SK-N-SH treated with all-trans-retinoic acid at 6 μM for 48 hours (cell line): ENCODE results near the gene ACOX1.

Experiments
- ATAC-seq: fragments of 200-7000 bp; cut with Tn5 transposase; 3 replicates; pipeline ENCODE4 v1.9.1; 2020; ENCODE audit warnings: mild to moderate bottlenecking, moderate library complexity
- ARNTL ChIP-seq: fragments of 450-650 bp; formaldehyde crosslinking; IDR thresholded peaks from 2 replicates; pipeline ENCODE4 v1.5.0; 2020; ENCODE audit warnings: low read depth, mild to moderate bottlenecking, moderate library complexity, borderline replicate concordance
- BACH2 ChIP-seq: fragments of 250-450 bp; sonication (Bioruptor Pico); IDR thresholded peaks from 2 replicates; pipeline ENCODE4 v1.9.0; 2021; ENCODE audit warnings: mild to moderate bottlenecking, borderline replicate concordance
- CSDC2 ChIP-seq: fragments of 250-450 bp; sonication (Bioruptor Pico); IDR thresholded peaks from 2 replicates; pipeline ENCODE4 v1.5.0; 2020; ENCODE audit warnings: mild to moderate bottlenecking, moderate library complexity
- ESRRG ChIP-seq: fragments of 250-450 bp; sonication (Bioruptor Pico); IDR thresholded peaks from 2 replicates; pipeline ENCODE4 v1.6.1; 2021; ENCODE audit warnings: mild to moderate bottlenecking
- GLIS3 ChIP-seq: fragments of 250-450 bp; sonication (Bioruptor Pico); IDR thresholded peaks from 2 replicates; pipeline ENCODE4 v1.5.0; 2020; ENCODE audit warnings: mild to moderate bottlenecking, moderate library complexity
- OSR1 ChIP-seq: fragments of 250-450 bp; sonication (Bioruptor Pico); IDR thresholded peaks from 2 replicates; pipeline ENCODE4 v1.8.0; 2022; ENCODE audit warnings: moderate library complexity, mild to moderate bottlenecking, inconsistent platforms
- RARB ChIP-seq: fragments of 250-450 bp; sonication (Bioruptor Pico); IDR thresholded peaks from 2 replicates; pipeline ENCODE4 v1.8.0; 2021; ENCODE audit warnings: mild to moderate bottlenecking, moderate library complexity
- SNAI2 ChIP-seq: fragments of 250-450 bp; sonication (Bioruptor Pico); IDR thresholded peaks from 2 replicates; pipeline ENCODE4 v1.5.0; 2020; ENCODE audit warnings: mild to moderate bottlenecking, moderate library complexity
- TOX ChIP-seq: fragments of 250-450 bp; sonication (Bioruptor Pico); IDR thresholded peaks from 2 replicates; pipeline ENCODE4 v1.8.0; 2021; ENCODE audit warnings: mild to moderate bottlenecking, moderate library complexity, borderline replicate concordance
- TSHZ2 ChIP-seq: fragments of 250-450 bp; sonication (Bioruptor Pico); IDR thresholded peaks from 2 replicates; pipeline ENCODE4 v1.5.0; 2020; ENCODE audit warnings: mild to moderate bottlenecking, moderate library complexity
- ZC3H10 ChIP-seq: fragments of 250-450 bp; sonication (Bioruptor Pico); IDR thresholded peaks from 2 replicates; pipeline ENCODE4 v1.5.1; 2021; ENCODE audit warnings: mild to moderate bottlenecking, moderate library complexity
- ZFP3 ChIP-seq: fragments of 250-450 bp; sonication (Bioruptor Pico); IDR thresholded peaks from 2 replicates; pipeline ENCODE4 v1.5.0; 2020; ENCODE audit warnings: mild to moderate bottlenecking, moderate library complexity
- ZFP30 ChIP-seq: fragments of 450-650 bp; formaldehyde crosslinking; IDR thresholded peaks from 2 replicates; pipeline ENCODE4 v1.5.0; 2022; ENCODE audit warnings: mild to moderate bottlenecking, moderate library complexity
- ZNF565 ChIP-seq: fragments of 450-650 bp; formaldehyde crosslinking; conservative IDR thresholded peaks from 2 replicates; pipeline ENCODE4 v1.5.0; 2020; ENCODE audit warnings: low read depth, mild to moderate bottlenecking, moderate library complexity
- ZNF70 ChIP-seq: fragments of 450-650 bp; formaldehyde crosslinking; IDR thresholded peaks from 2 replicates; pipeline ENCODE4 v1.5.0; 2020; ENCODE audit warnings: mild to moderate bottlenecking, moderate library complexity
- ZNF8 ChIP-seq: fragments of 450-650 bp; formaldehyde crosslinking; IDR thresholded peaks from 2 replicates; pipeline ENCODE4 v1.5.0; 2020; ENCODE audit warnings: mild to moderate bottlenecking, moderate library complexity
- TF ChIP-seq, protein P1 (sequence below): fragments of 250-450 bp; sonication (Bioruptor Pico); IDR thresholded peaks from 2 replicates; pipeline ENCODE4 v1.8.0; 2021; ENCODE audit warnings: low read depth, mild to moderate bottlenecking, moderate library complexity, borderline replicate concordance
- TF ChIP-seq, protein P2 (sequence below): fragments of 250-450 bp; sonication (Bioruptor Pico); IDR thresholded peaks from 2 replicates; pipeline ENCODE4 v1.5.1; 2020; ENCODE audit warnings: low read depth, mild to moderate bottlenecking, moderate library complexity

ACOX1 gene

GRCh38 chr17:75917141-75917916 is 61.6 kb downstream of the ACOX1 start (continued):
- TF ChIP-seq ARNTL: no peak

DNA sequence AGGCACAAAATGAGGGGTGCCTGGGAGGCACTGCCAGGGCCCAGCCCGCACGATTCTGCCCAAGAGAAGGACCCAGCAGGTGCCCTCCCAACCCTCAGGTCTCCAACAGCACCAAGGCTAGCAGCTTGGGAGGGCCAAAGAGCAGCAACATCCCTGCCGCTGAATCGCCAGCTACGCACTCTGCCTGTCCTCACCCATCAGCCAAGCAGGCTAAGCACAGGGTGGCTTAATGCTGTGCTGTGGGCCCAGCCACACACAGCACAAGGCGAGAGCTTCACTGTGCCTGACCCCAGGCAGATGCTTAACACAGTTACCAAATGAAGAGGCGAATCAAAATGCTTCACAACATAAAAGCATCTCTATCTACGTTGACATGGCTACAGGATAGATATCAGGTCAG is 63.7 kb downstream of the ACOX1 start:
- no peak for ATAC-seq

DNA sequence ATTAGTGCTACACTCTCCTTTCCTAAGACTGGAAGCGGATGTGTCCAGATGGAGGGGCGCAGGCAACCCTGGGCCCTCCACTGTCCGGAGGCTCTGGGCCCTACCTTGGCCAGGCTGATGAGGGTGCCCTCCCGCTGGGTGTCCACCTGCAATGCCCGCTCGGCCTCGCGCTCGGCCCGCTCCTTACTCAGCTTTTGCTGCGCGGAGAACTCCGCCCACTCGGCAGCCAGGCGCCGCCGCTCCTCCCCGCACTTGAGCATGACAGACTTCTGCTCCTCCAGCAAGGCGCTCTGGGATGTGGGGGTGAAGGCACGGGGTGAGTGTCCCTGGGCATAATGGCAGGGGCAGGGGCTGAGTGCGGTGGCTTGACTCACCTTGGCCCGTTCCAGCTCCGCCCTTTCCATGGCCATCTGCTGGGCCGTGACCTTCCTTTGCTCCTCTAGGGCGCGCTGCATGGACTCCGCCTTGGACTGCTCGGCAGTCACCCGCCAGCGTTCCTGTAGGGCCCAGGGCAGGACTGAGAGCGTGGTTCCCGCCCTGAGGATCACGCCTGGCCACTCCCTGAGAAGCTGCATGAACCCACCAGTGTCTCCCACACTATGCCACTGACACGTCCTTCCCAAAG is 64.2 kb downstream of the ACOX1 start:
- TF ChIP-seq ESRRG (CRISPR knock-in tag): no peak
- no peak for TF ChIP-seq RARB (CRISPR knock-in tag)
- ATAC-seq: no peak

More for the DNA sequence above, 63.7 kb downstream of the ACOX1 start:
- TF ChIP-seq ZFP30 (CRISPR knock-in tag): no peak
- TF ChIP-seq GLIS3 (CRISPR knock-in tag): no peak
- TF ChIP-seq TSHZ2: no peak
- no peak for TF ChIP-seq SNAI2 (CRISPR knock-in tag)
- TF ChIP-seq RARB (CRISPR knock-in tag): no peak
- no peak for TF ChIP-seq OSR1
- TF ChIP-seq, protein P1, sequence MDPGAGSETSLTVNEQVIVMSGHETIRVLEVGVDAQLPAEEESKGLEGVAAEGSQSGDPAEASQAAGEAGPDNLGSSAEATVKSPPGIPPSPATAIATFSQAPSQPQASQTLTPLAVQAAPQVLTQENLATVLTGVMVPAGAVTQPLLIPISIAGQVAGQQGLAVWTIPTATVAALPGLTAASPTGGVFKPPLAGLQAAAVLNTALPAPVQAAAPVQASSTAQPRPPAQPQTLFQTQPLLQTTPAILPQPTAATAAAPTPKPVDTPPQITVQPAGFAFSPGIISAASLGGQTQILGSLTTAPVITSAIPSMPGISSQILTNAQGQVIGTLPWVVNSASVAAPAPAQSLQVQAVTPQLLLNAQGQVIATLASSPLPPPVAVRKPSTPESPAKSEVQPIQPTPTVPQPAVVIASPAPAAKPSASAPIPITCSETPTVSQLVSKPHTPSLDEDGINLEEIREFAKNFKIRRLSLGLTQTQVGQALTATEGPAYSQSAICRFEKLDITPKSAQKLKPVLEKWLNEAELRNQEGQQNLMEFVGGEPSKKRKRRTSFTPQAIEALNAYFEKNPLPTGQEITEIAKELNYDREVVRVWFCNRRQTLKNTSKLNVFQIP (CRISPR knock-in tag): no peak
- TF ChIP-seq CSDC2 (CRISPR knock-in tag): no peak
- no peak for TF ChIP-seq ZC3H10 (CRISPR knock-in tag)

GRCh38 chr17:75913537-75914210 is 65.3 kb downstream of the ACOX1 start:
- ATAC-seq: no peak
- TF ChIP-seq ZNF8 (no peak), ZFP30 (CRISPR knock-in tag) (no peak), TOX (CRISPR knock-in tag) (no peak), ZNF70 (CRISPR knock-in tag) (no peak)
- TF ChIP-seq, protein P2, sequence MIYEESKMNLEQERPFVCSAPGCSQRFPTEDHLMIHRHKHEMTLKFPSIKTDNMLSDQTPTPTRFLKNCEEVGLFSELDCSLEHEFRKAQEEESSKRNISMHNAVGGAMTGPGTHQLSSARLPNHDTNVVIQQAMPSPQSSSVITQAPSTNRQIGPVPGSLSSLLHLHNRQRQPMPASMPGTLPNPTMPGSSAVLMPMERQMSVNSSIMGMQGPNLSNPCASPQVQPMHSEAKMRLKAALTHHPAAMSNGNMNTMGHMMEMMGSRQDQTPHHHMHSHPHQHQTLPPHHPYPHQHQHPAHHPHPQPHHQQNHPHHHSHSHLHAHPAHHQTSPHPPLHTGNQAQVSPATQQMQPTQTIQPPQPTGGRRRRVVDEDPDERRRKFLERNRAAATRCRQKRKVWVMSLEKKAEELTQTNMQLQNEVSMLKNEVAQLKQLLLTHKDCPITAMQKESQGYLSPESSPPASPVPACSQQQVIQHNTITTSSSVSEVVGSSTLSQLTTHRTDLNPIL: no peak

DNA sequence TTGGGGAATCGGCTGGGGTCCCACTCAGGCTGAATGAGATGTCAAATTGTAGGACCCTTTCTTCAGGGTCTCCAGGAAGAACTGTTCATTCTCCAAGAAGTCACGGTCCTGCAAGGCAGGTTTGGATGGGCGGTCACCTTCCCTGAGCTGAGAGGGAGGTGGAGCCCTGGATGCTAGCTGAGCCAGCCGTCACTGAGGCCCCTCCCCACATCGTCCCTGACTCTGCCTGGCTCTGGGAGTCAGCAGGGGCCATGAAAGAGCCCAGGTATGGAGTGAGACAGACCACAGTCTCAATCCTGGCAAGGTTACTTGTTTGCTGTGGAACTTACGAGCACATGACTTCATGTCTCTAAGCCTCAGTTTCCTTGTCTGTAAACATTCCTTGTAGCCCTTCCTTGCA is 68.3 kb downstream of the ACOX1 start:
- TF ChIP-seq ZNF70 (CRISPR knock-in tag) (no peak), BACH2 (CRISPR knock-in tag) (no peak), ZNF8 (no peak), ZFP30 (CRISPR knock-in tag) (no peak), ZFP3 (no peak)
- ATAC-seq: no peak

DNA sequence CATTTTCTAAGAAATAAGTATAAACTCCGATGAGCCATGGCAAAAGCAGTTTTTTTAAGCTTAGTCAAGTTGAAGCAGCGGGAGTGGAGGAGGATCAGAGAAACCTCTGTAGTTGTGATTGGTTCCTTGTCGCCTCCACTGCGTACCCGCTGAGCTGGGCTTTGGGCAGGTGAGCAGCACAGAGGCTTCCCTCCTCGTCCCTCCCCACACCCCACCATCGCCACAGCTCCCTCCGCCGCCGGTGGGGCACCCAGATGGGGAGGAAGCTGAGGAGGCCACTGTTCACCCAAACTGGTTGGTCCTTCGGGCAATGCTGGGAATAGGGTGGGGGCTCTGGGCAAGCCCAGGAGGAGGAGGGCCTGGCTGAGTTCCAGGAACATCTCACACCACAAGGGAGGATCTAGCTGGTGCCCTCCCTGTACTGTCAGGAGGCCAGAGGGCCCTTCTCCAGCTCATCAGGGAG is 69.1 kb downstream of the ACOX1 start:
- no peak for ATAC-seq
- TF ChIP-seq ZNF565 (CRISPR knock-in tag) (no peak), OSR1 (no peak), ESRRG (CRISPR knock-in tag) (no peak), ZC3H10 (CRISPR knock-in tag) (no peak), RARB (CRISPR knock-in tag) (no peak), ARNTL (no peak)
